ENCODE results near the gene RTN4.
"Not testable (repeated sequence)": the region's sequence is repeated elsewhere in the genome, so short reads cannot be mapped to it uniquely, and the experiment has no call there.

RTN4 gene

DNA sequence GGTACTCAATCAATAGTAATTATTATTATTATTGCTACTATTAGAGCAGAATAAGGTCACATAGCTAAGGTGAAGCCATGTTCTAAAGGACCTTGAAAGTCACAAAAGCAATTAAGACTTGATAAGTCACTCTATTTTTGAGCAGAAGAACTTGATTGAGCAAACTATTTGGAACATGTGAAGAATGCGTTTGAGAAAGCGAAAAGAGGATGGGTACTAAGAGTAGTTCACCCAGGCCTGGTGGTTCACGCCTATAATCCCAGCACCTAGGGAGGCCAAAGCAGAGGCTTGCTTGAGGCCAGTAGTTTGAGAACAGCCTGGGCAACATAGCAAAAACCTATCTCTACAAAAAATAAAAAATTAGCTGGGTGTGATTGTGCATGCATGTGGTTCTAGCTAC, 7.2 kb upstream of the RTN4 start:
- peaks cover 26% of the 10 kb centered on the region for H3K4me1 ChIP-seq (ENCODE audit: control insufficient read depth, low read length)
- H3K9me2 ChIP-seq (replicated peaks; ENCODE audit: control insufficient read depth, low read length), result no peaks in the 10 kb centered on the region
- no peaks in the 10 kb centered on the region for H3K36me3 ChIP-seq (ENCODE audit: control insufficient read depth, low read length)
- H3K4me3 ChIP-seq (ENCODE audit: low read length), result no peak overlapping the region
- no peaks in the 10 kb centered on the region for H3K27me3 ChIP-seq (ENCODE audit: control insufficient read depth, low read length)
- no peaks in the 10 kb centered on the region for H4K20me1 ChIP-seq (ENCODE audit: control insufficient read depth, insufficient read depth, low read depth, low read length)
- H3K79me2 ChIP-seq (ENCODE audit: control insufficient read depth, low read length), result peaks cover 3% of the 10 kb centered on the region; the same call in 1 of the 2 replicates
- TF ChIP-seq EZH2phosphoT487 (IDR thresholded peaks at IDR 0.05; ENCODE audit: borderline replicate concordance, low read length), result no peak
- TF ChIP-seq, protein P1, sequence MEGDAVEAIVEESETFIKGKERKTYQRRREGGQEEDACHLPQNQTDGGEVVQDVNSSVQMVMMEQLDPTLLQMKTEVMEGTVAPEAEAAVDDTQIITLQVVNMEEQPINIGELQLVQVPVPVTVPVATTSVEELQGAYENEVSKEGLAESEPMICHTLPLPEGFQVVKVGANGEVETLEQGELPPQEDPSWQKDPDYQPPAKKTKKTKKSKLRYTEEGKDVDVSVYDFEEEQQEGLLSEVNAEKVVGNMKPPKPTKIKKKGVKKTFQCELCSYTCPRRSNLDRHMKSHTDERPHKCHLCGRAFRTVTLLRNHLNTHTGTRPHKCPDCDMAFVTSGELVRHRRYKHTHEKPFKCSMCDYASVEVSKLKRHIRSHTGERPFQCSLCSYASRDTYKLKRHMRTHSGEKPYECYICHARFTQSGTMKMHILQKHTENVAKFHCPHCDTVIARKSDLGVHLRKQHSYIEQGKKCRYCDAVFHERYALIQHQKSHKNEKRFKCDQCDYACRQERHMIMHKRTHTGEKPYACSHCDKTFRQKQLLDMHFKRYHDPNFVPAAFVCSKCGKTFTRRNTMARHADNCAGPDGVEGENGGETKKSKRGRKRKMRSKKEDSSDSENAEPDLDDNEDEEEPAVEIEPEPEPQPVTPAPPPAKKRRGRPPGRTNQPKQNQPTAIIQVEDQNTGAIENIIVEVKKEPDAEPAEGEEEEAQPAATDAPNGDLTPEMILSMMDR (IDR thresholded peaks at IDR 0.05; ENCODE audit: low read depth, low read length, poor library complexity, severe bottlenecking), result no peak
- H3K27ac ChIP-seq (ENCODE audit: low read depth, low read length), result no peak overlapping the region
- peaks cover 6% of the 10 kb centered on the region; the same call in 1 of the 2 replicates for H3F3A ChIP-seq (ENCODE audit: control insufficient read depth, insufficient read depth)
- no peak overlapping the region for H3K4me2 ChIP-seq (ENCODE audit: low read length)
- H3K9me3 ChIP-seq (ENCODE audit: control insufficient read depth, insufficient read depth, low read length), result no peaks in the 10 kb centered on the region

DNA sequence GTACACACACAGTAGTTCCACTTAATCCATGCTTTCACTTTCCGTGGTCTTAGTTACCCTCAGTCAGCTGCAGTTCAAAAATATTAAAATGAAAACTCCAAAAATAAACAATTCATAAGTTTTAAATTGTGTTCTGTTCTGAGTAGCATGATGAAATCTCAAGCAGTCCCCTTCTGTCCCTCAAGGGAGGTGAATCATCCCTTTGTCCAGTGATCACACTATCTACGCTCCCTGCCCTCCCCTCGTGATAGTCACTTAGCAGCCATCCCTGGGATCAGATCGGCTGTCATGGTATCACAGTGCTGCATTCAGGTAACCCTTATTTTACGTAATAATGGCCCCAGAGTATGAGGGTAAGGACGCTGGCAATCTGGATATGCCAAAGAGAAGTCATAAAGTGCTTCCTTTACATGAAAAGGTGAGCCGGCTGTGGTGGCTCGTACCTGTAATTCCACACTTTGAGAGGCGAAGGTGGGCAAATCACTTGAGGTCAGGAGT, 5.8 kb upstream of the RTN4 start:
- Histone ChIP-seq H3K79me2 (ENCODE audit: control insufficient read depth, low read length) (peaks cover 15% of the 10 kb centered on the region), H3K27me3 (ENCODE audit: control insufficient read depth, low read length) (no peaks in the 10 kb centered on the region), H3K4me1 (ENCODE audit: control insufficient read depth, low read length) (peaks cover 38% of the 10 kb centered on the region), H3K27ac (ENCODE audit: low read depth, low read length) (no peak overlapping the region), H3K36me3 (ENCODE audit: control insufficient read depth, low read length) (no peaks in the 10 kb centered on the region), H3K4me3 (ENCODE audit: low read length) (no peak overlapping the region), H4K20me1 (ENCODE audit: control insufficient read depth, insufficient read depth, low read depth, low read length) (no peaks in the 10 kb centered on the region), H3K9me2 (replicated peaks; ENCODE audit: control insufficient read depth, low read length) (no peaks in the 10 kb centered on the region), H3K4me2 (ENCODE audit: low read length) (peak overlapping the region; percentile 16; the same call in 1 of the 2 replicates), H3K9me3 (ENCODE audit: control insufficient read depth, insufficient read depth, low read length) (no peaks in the 10 kb centered on the region), H3F3A (ENCODE audit: control insufficient read depth, insufficient read depth) (peaks cover 10% of the 10 kb centered on the region; the same call in 1 of the 2 replicates)
- TF ChIP-seq, protein P1 (IDR thresholded peaks at IDR 0.05; ENCODE audit: low read depth, low read length, poor library complexity, severe bottlenecking), result no peak
- no peak for TF ChIP-seq EZH2phosphoT487 (IDR thresholded peaks at IDR 0.05; ENCODE audit: borderline replicate concordance, low read length)

DNA sequence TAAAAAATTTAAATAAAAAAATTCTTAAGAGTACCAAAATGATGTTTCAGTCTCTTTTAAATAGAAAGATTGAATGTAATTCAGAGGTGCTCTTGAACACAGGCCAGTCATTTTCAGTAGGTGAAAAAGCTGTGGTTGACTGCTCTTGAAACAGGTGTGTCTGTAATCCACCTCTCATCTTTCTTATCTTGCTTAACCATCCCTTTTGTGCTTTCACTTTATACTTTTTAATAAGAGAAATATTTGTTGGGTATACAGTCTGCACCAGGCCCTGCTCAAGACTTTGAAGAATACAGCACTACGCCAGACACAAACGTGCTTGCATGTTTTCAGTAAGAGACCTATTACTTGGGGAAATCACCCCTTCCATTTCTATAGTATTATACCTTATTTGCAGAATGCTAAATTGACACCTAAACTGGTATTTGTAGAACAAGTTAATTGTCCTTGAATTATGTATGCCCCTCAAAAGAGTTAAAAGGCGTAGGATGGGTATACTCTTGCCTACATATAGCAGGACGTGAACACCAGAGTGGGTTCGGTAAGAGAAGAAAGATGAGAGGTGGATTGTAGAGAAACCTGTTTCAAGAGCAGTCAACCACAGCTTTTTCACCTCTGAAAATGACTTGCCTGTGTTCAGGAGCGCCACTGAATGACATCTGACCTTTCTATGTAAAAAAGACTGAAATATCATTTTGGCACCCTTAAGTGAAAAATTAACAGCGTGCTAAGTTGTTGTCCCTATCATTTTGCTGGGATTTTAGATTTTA, 4.0 kb upstream of the RTN4 start:
- peaks cover 12% of the 10 kb centered on the region; the same call in 1 of the 2 replicates for H3F3A ChIP-seq (ENCODE audit: control insufficient read depth, insufficient read depth)
- H3K79me2 ChIP-seq (ENCODE audit: control insufficient read depth, low read length), result peaks cover 19% of the 10 kb centered on the region
- no peak overlapping the region for H3K27ac ChIP-seq (ENCODE audit: low read depth, low read length)
- no peaks in the 10 kb centered on the region for H3K9me3 ChIP-seq (ENCODE audit: control insufficient read depth, insufficient read depth, low read length)
- no peaks in the 10 kb centered on the region for H4K20me1 ChIP-seq (ENCODE audit: control insufficient read depth, insufficient read depth, low read depth, low read length)
- peaks cover 38% of the 10 kb centered on the region for H3K4me1 ChIP-seq (ENCODE audit: control insufficient read depth, low read length)
- H3K4me3 ChIP-seq (ENCODE audit: low read length), result no peak overlapping the region
- H3K9me2 ChIP-seq (replicated peaks; ENCODE audit: control insufficient read depth, low read length), result no peaks in the 10 kb centered on the region
- no peaks in the 10 kb centered on the region; the same call in 1 of the 2 replicates for H3K36me3 ChIP-seq (ENCODE audit: control insufficient read depth, low read length)
- no peak overlapping the region for H3K4me2 ChIP-seq (ENCODE audit: low read length)
- no peak for TF ChIP-seq EZH2phosphoT487 (IDR thresholded peaks at IDR 0.05; ENCODE audit: borderline replicate concordance, low read length)
- TF ChIP-seq, protein P1 (IDR thresholded peaks at IDR 0.05; ENCODE audit: low read depth, low read length, poor library complexity, severe bottlenecking), result no peak
- H3K27me3 ChIP-seq (ENCODE audit: control insufficient read depth, low read length), result no peaks in the 10 kb centered on the region

DNA sequence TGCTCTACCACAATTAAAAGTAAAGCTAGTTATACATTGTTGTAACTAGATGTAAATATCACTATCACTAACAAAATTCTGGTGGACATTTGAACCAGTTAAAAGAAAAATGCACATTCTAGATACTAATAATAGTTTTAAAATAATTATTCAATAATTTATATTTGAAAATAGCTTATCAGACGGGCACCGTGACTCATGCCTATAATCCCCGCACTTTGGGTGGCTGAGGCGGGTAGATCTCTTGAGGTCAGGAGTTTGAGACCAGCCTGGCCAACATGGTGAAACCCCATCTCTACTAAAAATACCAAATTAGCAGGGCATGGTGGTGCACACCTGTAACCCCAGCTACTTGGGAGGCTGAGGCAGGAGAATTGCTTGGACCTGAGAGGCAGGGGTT, 3.0 kb upstream of the RTN4 start:
- H3K4me1 ChIP-seq (ENCODE audit: control insufficient read depth, low read length), result peaks cover 38% of the 10 kb centered on the region
- not testable (repeated sequence) for H4K20me1 ChIP-seq (ENCODE audit: control insufficient read depth, insufficient read depth, low read depth, low read length); H3K9me2 ChIP-seq (replicated peaks; ENCODE audit: control insufficient read depth, low read length); H3K9me3 ChIP-seq (ENCODE audit: control insufficient read depth, insufficient read depth, low read length); H3K36me3 ChIP-seq (ENCODE audit: control insufficient read depth, low read length); H3K27ac ChIP-seq (ENCODE audit: low read depth, low read length); H3K27me3 ChIP-seq (ENCODE audit: control insufficient read depth, low read length); H3K4me2 ChIP-seq (ENCODE audit: low read length); H3K4me3 ChIP-seq (ENCODE audit: low read length)
- H3F3A ChIP-seq (ENCODE audit: control insufficient read depth, insufficient read depth), result peaks cover 12% of the 10 kb centered on the region; the same call in 1 of the 2 replicates
- H3K79me2 ChIP-seq (ENCODE audit: control insufficient read depth, low read length), result peaks cover 30% of the 10 kb centered on the region

Measured in DOHH2 (cell line).